Measurements from ENCODE around the gene RPL27. TPM values are rescaled to one million over a fixed set of nuclear protein-coding genes. Genes with fewer than 3 reads are reported as not detected.
"Not testable (repeated sequence)": the region's sequence is repeated elsewhere in the genome, so short reads cannot be mapped to it uniquely, and the experiment has no call there.

The RPL27 gene
- total RNA-seq, 1 experiment from 2014 or later: 513 TPM

DNA sequence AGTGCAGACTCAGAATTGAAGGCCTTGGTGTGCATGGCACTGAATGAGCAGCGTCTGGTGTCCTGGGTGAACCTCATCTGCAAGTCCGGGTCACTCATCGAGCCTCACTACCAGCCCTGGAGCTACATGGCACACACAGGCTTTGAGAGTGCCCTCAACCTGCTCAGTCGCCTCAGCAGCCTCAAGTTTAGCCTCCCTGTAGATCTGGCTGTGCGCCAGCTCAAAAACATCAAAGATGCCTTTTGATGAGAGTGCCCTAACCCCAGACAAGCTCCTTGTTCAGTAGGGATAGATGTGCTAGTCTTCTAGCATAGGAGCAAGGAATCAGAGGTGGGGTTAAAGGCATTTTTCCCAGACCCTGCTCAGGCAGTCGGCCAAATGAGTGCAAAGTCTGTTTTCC is 6.7 kb upstream of the RPL27 start:
- H3K27ac ChIP-seq (ENCODE audit: low read length): no peak overlapping the region
- no peaks in the 10 kb centered on the region for H3K27me3 ChIP-seq (ENCODE audit: control insufficient read depth, insufficient read depth, low read length)
- no peak for DNase-seq (ENCODE audit: low read depth, low spot score)
- CTCF ChIA-PET: interaction anchor here (0.6 kb wide), 1 partner anchor 222 kb away, joined by 3 read pairs; no protein-coding TSS in a partner anchor
- in situ Hi-C loops (cut with HindIII; ENCODE audit: low pct_unique_long_range_greater_than_20kb, low sequenced_read_pairs) (no loop called here), intact Hi-C loops (cut with micrococcal nuclease; ENCODE audit: unreplicated experiment) (no loop called here)
- TF ChIP-seq POLR2AphosphoS5 (IDR thresholded peaks at IDR 0.05; ENCODE audit: low read depth, low read length) (no peak), TCF7L2 (IDR thresholded peaks at IDR 0.05; ENCODE audit: low read depth, low read length) (no peak), SIN3A (IDR thresholded peaks at IDR 0.05; ENCODE audit: borderline replicate concordance, insufficient read depth, low read depth, low read length) (no peak)
- TF ChIP-seq, protein P1, sequence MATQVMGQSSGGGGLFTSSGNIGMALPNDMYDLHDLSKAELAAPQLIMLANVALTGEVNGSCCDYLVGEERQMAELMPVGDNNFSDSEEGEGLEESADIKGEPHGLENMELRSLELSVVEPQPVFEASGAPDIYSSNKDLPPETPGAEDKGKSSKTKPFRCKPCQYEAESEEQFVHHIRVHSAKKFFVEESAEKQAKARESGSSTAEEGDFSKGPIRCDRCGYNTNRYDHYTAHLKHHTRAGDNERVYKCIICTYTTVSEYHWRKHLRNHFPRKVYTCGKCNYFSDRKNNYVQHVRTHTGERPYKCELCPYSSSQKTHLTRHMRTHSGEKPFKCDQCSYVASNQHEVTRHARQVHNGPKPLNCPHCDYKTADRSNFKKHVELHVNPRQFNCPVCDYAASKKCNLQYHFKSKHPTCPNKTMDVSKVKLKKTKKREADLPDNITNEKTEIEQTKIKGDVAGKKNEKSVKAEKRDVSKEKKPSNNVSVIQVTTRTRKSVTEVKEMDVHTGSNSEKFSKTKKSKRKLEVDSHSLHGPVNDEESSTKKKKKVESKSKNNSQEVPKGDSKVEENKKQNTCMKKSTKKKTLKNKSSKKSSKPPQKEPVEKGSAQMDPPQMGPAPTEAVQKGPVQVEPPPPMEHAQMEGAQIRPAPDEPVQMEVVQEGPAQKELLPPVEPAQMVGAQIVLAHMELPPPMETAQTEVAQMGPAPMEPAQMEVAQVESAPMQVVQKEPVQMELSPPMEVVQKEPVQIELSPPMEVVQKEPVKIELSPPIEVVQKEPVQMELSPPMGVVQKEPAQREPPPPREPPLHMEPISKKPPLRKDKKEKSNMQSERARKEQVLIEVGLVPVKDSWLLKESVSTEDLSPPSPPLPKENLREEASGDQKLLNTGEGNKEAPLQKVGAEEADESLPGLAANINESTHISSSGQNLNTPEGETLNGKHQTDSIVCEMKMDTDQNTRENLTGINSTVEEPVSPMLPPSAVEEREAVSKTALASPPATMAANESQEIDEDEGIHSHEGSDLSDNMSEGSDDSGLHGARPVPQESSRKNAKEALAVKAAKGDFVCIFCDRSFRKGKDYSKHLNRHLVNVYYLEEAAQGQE (IDR thresholded peaks at IDR 0.05; ENCODE audit: insufficient read depth in 1 of 2, low read depth in 2 of 2, low read length in 1 of 2): no peak
- TF ChIP-seq, protein P2, sequence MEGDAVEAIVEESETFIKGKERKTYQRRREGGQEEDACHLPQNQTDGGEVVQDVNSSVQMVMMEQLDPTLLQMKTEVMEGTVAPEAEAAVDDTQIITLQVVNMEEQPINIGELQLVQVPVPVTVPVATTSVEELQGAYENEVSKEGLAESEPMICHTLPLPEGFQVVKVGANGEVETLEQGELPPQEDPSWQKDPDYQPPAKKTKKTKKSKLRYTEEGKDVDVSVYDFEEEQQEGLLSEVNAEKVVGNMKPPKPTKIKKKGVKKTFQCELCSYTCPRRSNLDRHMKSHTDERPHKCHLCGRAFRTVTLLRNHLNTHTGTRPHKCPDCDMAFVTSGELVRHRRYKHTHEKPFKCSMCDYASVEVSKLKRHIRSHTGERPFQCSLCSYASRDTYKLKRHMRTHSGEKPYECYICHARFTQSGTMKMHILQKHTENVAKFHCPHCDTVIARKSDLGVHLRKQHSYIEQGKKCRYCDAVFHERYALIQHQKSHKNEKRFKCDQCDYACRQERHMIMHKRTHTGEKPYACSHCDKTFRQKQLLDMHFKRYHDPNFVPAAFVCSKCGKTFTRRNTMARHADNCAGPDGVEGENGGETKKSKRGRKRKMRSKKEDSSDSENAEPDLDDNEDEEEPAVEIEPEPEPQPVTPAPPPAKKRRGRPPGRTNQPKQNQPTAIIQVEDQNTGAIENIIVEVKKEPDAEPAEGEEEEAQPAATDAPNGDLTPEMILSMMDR (IDR thresholded peaks at IDR 0.05): no peak
- BruUV-seq (replicated peaks): no TSS peak
- POLR2A ChIA-PET: no interaction called here
- no peak for ATAC-seq
- H3K36me3 ChIP-seq (ENCODE audit: control insufficient read depth, insufficient read depth, low read length): peaks cover 5% of the 10 kb centered on the region
- H3K4me1 ChIP-seq (ENCODE audit: control insufficient read depth, insufficient read depth, low read length): peaks cover 11% of the 10 kb centered on the region; the same call in 1 of the 2 replicates
- no peaks in the 10 kb centered on the region for H3K9me3 ChIP-seq (ENCODE audit: control insufficient read depth, insufficient read depth, low read depth, low read length)
- no peak overlapping the region for H3K4me3 ChIP-seq (ENCODE audit: low read depth in 2 of 2, low read length in 2 of 2)

DNA sequence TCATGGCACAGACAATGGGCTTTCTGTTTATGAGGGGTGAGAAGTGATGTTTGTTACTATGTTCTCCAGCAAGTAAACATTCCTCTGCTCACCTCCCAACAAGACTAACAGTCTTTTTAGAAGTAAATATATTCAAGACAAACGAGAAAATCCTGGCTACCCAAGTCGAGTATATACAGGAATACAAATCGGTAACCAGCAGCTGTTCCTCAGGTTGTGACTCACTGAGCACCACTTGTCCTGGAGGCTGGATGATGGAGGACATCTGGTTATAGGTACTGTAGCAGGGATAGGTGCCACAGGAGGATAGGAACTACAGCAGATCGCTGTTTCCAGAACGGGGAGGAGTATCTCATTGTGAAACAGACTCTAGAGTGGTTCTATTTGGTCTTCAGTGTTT is 5.3 kb upstream of the RPL27 start:
- H3K36me3 ChIP-seq (ENCODE audit: control insufficient read depth, insufficient read depth, low read length): peaks cover 5% of the 10 kb centered on the region
- BruUV-seq (replicated peaks): TSS peak; percentile 71
- intact Hi-C loops (cut with micrococcal nuclease; ENCODE audit: unreplicated experiment): no loop called here
- ATAC-seq (no peak), DNase-seq (ENCODE audit: low read depth, low spot score) (no peak)
- CTCF ChIA-PET: no interaction called here
- POLR2A ChIA-PET: no interaction called here
- in situ Hi-C loops (cut with HindIII; ENCODE audit: low pct_unique_long_range_greater_than_20kb, low sequenced_read_pairs): no loop called here
- H3K27me3 ChIP-seq (ENCODE audit: control insufficient read depth, insufficient read depth, low read length): no peaks in the 10 kb centered on the region
- H3K4me1 ChIP-seq (ENCODE audit: control insufficient read depth, insufficient read depth, low read length): peaks cover 18% of the 10 kb centered on the region
- no peak overlapping the region for H3K27ac ChIP-seq (ENCODE audit: low read length)
- TF ChIP-seq POLR2AphosphoS5 (IDR thresholded peaks at IDR 0.05; ENCODE audit: low read depth, low read length) (no peak), TCF7L2 (IDR thresholded peaks at IDR 0.05; ENCODE audit: low read depth, low read length) (no peak)
- TF ChIP-seq, protein P2 (IDR thresholded peaks at IDR 0.05): no peak
- TF ChIP-seq, protein P1 (IDR thresholded peaks at IDR 0.05; ENCODE audit: insufficient read depth in 1 of 2, low read depth in 2 of 2, low read length in 1 of 2): no peak
- no peaks in the 10 kb centered on the region for H3K9me3 ChIP-seq (ENCODE audit: control insufficient read depth, insufficient read depth, low read depth, low read length)
- H3K4me3 ChIP-seq (ENCODE audit: low read depth in 2 of 2, low read length in 2 of 2): no peak overlapping the region

DNA sequence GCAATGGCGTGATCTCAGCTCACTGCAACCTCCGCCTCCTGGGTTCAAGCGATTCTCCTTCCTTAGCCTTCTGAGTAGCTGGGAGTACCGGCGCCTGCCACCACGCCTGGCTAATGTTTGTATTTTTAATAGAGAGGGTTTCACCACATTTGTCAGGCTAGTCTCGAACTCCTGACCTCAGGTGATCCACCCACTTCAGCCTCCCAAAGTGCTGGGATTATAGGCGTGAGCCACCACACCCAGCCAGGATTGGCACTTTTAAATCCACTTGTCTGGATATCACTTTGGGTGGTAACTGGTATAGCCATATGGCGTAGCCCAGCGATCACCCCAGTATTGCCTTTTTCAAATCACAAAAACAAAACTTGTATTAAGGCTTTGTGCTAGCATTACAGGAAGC is 4.3 kb upstream of the RPL27 start:
- H3K4me1 ChIP-seq (ENCODE audit: control insufficient read depth, insufficient read depth, low read length): peaks cover 18% of the 10 kb centered on the region
- CTCF ChIA-PET; ATAC-seq; H3K9me3 ChIP-seq (ENCODE audit: control insufficient read depth, insufficient read depth, low read depth, low read length); H3K36me3 ChIP-seq (ENCODE audit: control insufficient read depth, insufficient read depth, low read length); H3K27ac ChIP-seq (ENCODE audit: low read length); in situ Hi-C loops (cut with HindIII; ENCODE audit: low pct_unique_long_range_greater_than_20kb, low sequenced_read_pairs); H3K4me3 ChIP-seq (ENCODE audit: low read depth in 2 of 2, low read length in 2 of 2); DNase-seq (ENCODE audit: low read depth, low spot score); H3K27me3 ChIP-seq (ENCODE audit: control insufficient read depth, insufficient read depth, low read length); BruUV-seq (replicated peaks); intact Hi-C loops (cut with micrococcal nuclease; ENCODE audit: unreplicated experiment): not testable (repeated sequence)
- POLR2A ChIA-PET: interaction anchor here (0.6 kb wide), 1 partner anchor 19 kb away, joined by 10 read pairs; no protein-coding TSS in a partner anchor
